ENCODE measurements around the gene MICAL3. TPM values are rescaled to one million over a fixed set of nuclear protein-coding genes. Genes with fewer than 3 reads are reported as not detected.
A peak's percentile ranks its signal among the peaks of the same experiment; 100 is the strongest.

The MICAL3 gene
- total RNA-seq, 6 experiments from 2014 or later: 31.5 to 61.8 (median 48.2) TPM

DNA sequence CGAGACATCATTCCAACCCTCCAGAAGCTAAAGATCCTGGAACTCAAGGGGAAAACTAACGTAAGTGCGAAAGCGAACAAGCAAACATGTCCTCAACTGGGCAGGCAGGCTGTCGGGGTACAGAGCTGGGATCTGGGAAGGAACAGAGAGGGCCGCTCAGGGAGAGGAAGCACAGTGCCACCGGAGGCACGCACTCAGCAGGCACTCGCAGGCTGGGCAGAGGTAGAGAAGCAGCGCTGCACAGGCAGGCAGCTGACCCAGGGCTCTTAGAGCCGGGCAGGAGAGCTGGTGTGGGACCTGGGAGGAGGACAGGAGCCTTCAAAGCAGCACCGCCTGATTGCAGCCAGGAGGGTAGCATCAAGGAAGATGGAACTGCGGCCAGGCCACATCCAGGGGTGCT, 62.2 kb downstream of the MICAL3 start:
- WGBS (ENCODE audit: insufficient coverage, low coverage, low lambda C conversion rate, missing lambda C conversion rate): 92% methylated on average over 10 of the region's 13 CpGs
- Histone ChIP-seq H3K4me1 (no peaks in the 10 kb centered on the region), H3K27me3 (no peaks in the 10 kb centered on the region), H3K36me3 (no peaks in the 10 kb centered on the region), H3K4me3 (no peak overlapping the region), H3K27ac (no peak overlapping the region), H3K9me3 (no peaks in the 10 kb centered on the region)
- intact Hi-C loops (cut with DNase I): no loop called here
- ATAC-seq (no peak), DNase-seq (no peak)
- TF ChIP-seq, protein P1, sequence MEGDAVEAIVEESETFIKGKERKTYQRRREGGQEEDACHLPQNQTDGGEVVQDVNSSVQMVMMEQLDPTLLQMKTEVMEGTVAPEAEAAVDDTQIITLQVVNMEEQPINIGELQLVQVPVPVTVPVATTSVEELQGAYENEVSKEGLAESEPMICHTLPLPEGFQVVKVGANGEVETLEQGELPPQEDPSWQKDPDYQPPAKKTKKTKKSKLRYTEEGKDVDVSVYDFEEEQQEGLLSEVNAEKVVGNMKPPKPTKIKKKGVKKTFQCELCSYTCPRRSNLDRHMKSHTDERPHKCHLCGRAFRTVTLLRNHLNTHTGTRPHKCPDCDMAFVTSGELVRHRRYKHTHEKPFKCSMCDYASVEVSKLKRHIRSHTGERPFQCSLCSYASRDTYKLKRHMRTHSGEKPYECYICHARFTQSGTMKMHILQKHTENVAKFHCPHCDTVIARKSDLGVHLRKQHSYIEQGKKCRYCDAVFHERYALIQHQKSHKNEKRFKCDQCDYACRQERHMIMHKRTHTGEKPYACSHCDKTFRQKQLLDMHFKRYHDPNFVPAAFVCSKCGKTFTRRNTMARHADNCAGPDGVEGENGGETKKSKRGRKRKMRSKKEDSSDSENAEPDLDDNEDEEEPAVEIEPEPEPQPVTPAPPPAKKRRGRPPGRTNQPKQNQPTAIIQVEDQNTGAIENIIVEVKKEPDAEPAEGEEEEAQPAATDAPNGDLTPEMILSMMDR (IDR thresholded peaks at IDR 0.05): no peak
- TF ChIP-seq POLR2A (IDR thresholded peaks at IDR 0.05): no peak

DNA sequence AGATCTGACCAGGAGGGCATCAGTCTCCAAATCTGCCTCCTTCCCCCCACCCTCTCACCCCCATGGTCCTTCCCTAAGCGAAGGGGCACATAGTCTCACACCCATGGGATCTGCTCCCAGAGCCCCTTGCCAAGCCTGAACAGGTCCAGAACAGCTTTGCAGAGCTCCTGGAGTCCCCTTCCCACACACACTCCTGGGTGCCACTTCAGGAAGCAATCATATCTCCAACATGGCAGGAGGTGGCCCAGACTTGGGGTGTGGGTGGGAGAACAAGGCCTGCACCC, 63.0 kb downstream of the MICAL3 start:
- no peak overlapping the region for H3K4me3 ChIP-seq
- H3K27me3 ChIP-seq: no peaks in the 10 kb centered on the region
- no peak overlapping the region for H3K27ac ChIP-seq
- DNase-seq (no peak), ATAC-seq (no peak)
- no peaks in the 10 kb centered on the region for H3K4me1 ChIP-seq
- TF ChIP-seq POLR2A (IDR thresholded peaks at IDR 0.05): no peak
- TF ChIP-seq, protein P1 (IDR thresholded peaks at IDR 0.05): no peak
- no peaks in the 10 kb centered on the region for H3K36me3 ChIP-seq
- H3K9me3 ChIP-seq: no peaks in the 10 kb centered on the region
- intact Hi-C loops (cut with DNase I): no loop called here
- no CpG with 5 or more reads among the region's 1 CpG for WGBS (ENCODE audit: insufficient coverage, low coverage, low lambda C conversion rate, missing lambda C conversion rate)

DNA sequence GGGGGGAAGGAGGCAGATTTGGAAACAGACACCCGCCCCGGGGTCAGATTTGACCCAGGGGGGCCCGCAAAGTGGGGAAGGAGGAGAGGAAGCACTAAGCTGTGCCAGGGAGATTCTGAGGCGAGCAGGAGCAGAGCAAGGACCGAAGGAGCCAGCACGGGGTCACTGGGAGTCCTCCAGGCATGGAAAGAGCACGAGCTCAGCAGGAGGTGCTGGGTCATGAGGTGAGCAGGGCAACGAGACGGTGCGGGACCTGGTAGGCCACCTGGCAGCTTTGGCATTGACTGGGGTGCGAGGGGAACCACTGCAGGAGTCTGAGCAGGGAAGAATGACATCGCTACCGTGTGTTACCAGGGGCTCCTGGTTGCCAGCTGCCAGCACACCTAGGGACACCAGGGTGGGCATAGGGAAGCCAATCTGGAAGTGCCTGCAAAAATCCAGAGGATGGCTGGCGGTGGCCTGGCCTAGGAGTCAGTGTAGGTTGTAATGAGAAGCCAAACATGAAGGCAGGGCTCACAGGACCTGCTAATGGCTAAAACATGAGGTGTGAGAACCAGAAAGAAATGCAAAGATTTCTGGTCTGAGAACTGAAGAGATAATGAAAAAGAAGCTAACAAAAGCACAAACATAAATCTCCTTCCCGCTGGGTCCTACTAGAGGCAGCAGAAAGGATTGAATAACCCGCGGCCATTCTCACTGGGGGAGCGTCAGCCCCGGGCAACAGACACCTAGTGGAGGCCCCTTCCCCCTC, 63.5 kb downstream of the MICAL3 start:
- 73% methylated on average over 16 of the region's 19 CpGs for WGBS (ENCODE audit: insufficient coverage, low coverage, low lambda C conversion rate, missing lambda C conversion rate)
- ATAC-seq (peak in 3 of 4 donors; percentile 25 to 55 (median 37)), DNase-seq (no peak)
- H3K4me3 ChIP-seq: no peak overlapping the region
- no peaks in the 10 kb centered on the region for H3K4me1 ChIP-seq
- no peak for TF ChIP-seq POLR2A (IDR thresholded peaks at IDR 0.05)
- no peak overlapping the region for H3K27ac ChIP-seq
- no peaks in the 10 kb centered on the region for H3K27me3 ChIP-seq
- intact Hi-C loops (cut with DNase I): no loop called here
- H3K9me3 ChIP-seq: no peaks in the 10 kb centered on the region
- no peaks in the 10 kb centered on the region for H3K36me3 ChIP-seq

DNA sequence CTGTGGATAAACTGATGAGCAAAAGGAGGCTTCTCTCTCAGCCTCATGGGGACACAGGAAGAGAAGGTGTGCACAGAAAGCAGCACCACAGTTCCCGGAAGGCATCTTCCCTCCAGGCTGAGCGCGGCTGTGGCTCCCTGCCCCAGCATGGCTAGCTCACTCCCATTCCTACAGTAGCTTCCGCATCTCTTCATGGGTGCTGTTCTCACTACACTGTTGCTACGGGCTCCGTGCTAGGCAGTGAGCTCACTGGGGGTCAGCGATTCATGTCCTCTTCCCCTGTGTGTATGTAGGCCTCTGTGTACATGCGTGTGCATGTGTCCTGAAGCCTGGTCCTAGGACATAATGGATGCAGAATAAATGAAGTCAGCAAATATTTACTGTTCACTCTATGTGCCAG, 64.3 kb downstream of the MICAL3 start:
- Histone ChIP-seq H3K27ac (no peak overlapping the region), H3K4me1 (peaks cover 0 to 5% (median 2%) of the 10 kb centered on the region in 4 donors), H3K36me3 (no peaks in the 10 kb centered on the region), H3K9me3 (no peaks in the 10 kb centered on the region), H3K27me3 (no peaks in the 10 kb centered on the region), H3K4me3 (no peak overlapping the region)
- intact Hi-C loops (cut with DNase I): no loop called here
- DNase-seq: no peak
- TF ChIP-seq POLR2A (IDR thresholded peaks at IDR 0.05): no peak
- TF ChIP-seq, protein P1 (IDR thresholded peaks at IDR 0.05): no peak
- 84% methylated on average over 4 of the region's 8 CpGs for WGBS (ENCODE audit: insufficient coverage, low coverage, low lambda C conversion rate, missing lambda C conversion rate)
- ATAC-seq: peak in 1 of 4 donors; percentile 3

DNA sequence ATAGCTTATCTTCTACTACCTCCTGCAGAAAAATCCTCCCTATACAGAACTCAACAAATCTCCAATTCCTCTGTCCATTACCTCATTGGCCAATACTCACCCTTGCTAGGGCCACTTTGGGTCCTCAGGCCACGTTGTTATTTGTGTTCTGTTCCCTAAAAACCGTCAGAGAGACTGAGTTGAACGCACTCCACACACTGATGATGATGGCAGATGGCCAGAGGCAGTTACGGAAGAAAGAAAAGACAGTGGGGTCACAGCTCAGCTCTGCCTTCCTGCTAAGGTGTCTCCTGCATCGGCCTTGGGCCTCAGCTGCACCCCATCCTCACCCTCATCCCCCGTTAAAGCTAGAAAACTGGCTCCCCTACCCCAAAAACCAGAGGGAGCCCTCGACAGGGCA, 66.2 kb downstream of the MICAL3 start:
- no peak for TF ChIP-seq POLR2A (IDR thresholded peaks at IDR 0.05)
- TF ChIP-seq, protein P1 (IDR thresholded peaks at IDR 0.05): no peak
- no peak for DNase-seq
- ATAC-seq: no peak
- Histone ChIP-seq H3K4me1 (peaks cover 0 to 21% (median 10%) of the 10 kb centered on the region in 4 donors), H3K4me3 (no peak overlapping the region), H3K27me3 (no peaks in the 10 kb centered on the region), H3K9me3 (no peaks in the 10 kb centered on the region), H3K36me3 (no peaks in the 10 kb centered on the region), H3K27ac (no peak overlapping the region)
- intact Hi-C loops (cut with DNase I): no loop called here
- WGBS (ENCODE audit: insufficient coverage, low coverage, low lambda C conversion rate, missing lambda C conversion rate): 50% methylated on average over 6 of the region's 7 CpGs
